Measurements from ENCODE around the gene KLF5.
"Not testable (repeated sequence)": the region's sequence is repeated elsewhere in the genome, so short reads cannot be mapped to it uniquely, and the experiment has no call there.

Gene KLF5

DNA sequence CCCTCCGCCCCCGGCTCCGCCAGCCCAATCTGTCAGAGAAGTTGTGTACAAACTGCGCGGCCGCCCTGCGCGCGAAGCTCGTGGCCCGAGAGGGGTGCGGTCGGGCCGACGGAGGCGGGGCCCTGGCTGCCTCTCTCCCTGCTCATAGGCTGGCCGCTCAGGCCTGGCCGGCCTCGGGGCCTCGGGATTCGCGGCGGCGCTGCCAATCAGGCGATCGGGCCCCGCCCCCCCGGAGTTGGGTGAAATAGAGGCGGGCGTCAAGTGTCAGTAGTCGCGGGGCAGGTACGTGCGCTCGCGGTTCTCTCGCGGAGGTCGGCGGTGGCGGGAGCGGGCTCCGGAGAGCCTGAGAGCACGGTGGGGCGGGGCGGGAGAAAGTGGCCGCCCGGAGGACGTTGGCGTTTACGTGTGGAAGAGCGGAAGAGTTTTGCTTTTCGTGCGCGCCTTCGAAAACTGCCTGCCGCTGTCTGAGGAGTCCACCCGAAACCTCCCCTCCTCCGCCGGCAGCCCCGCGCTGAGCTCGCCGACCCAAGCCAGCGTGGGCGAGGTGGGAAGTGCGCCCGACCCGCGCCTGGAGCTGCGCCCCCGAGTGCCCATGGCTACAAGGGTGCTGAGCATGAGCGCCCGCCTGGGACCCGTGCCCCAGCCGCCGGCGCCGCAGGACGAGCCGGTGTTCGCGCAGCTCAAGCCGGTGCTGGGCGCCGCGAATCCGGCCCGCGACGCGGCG is at the start of gene KLF5:
Gene KLF5 (plus strand): TSS at position 270 of the 724 bp plus-strand sequence. CDS start 323 bp downstream, at position 593.
- DNase-seq (ENCODE audit: low read depth) = peak; percentile 49

DNA sequence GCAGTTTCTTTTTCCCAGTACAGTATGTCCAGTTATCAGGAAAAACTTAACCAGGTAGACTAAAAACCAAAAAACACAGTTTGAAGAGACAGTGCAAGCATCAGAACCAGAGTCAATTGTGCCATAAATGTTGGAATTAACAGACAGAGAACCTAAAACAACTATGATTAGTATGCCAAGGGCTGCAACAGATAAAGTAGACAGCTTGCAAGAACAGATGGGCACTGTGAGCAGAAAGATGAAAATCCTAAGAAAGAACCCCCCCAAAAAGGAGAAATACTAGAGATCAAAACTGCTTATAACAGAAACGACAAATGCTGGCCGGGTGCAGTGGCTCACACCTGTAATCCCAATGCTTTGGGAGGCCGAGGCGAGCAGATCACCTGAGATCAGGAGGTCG is 47.1 kb upstream of the KLF5 start:
- DNase-seq (ENCODE audit: low read depth) = no peak

DNA sequence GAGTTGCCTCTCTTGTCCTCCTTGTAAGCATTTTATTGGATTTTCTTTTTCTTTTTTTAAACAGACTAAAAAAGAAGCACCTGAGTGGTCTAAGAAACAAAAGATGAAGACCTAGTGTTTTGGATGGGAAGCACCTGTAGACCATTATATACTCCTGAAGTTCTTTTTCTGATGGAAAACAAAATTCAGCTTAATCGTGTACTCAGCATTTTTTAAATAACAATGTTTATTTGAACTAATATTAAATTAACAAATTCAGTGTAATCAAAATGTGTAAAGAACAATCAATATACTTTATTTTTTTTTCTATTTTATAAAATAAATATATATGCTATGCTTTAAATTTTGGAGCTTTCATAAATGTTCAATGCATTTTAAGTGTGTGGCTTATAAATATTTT is 43.0 kb upstream of the KLF5 start:
- no peak for DNase-seq (ENCODE audit: low read depth)

DNA sequence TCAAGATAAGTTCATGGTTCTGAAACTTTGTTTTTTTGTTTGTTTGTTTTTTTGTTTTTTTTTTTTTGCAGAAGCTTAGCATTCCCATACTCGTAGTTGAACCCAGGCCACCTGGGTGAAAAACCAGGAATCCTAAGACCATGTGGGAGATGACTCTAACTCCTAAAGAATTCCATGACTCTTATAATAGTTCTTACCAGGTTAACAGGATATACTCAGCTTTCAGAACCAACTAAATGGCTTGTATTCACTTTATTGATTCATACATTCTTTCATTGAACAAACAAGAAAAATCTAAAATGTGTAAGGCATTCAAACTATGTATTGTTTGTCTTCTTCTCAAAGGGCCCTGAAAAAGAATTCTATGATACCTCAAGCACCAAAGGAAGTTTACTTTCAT is 40.5 kb upstream of the KLF5 start:
- DNase-seq (ENCODE audit: low read depth) = peak; percentile 28

DNA sequence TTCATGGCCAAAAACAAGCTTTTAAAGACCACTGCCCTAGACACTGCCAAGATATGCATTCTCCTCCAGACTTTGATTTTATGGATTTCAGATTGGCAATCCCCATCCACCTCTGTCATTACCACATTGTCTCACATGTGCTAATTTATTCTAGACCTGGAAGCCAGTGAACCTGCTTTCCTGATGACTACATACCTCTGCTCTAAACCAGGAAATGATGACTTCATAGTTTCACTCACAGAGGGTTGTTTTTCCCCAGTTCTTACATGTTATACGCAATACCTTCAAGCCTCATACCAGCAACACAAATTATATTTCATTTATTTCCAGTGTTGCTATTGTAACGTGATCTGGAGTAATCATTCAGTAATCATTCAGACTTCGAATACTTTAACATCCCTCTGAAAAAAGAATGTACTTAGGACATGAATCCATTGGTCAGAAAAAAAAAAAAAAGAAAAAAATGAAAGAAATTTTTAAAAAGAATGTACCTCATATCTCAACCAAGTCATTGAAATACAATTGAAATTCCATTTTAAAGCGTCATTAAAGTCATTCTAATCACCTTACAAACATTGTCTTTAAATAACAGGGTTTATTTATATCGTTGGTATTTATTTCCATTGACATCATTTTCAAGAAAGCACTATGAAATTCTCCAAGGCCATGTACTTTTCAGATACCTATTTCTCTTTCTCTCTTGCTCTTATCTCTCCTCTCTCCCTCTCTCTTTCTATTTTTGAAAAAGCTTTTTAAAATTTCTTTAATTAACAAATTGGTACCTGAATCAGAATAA is 33.4 kb upstream of the KLF5 start:
- DNase-seq (ENCODE audit: low read depth) = no peak

DNA sequence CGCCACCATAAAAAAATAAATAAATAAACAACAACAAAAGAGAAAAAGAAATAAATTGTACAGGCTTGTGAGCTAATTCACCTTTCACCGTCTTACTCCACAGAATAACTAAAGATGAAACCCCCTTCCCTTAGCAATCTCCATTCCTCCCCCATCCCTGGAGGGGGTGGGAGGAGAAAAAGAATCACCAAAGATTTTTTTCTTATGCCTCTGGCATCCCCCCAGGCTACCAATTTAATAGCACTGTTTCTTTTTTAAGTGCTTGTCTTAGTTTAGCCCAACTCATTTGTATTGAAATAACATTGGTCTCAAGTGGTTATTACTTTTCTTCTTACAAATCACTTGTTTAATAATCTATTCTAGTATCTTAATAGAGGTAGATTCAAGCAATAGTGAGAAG is 23.9 kb upstream of the KLF5 start:
- DNase-seq (ENCODE audit: low read depth) = no peak

DNA sequence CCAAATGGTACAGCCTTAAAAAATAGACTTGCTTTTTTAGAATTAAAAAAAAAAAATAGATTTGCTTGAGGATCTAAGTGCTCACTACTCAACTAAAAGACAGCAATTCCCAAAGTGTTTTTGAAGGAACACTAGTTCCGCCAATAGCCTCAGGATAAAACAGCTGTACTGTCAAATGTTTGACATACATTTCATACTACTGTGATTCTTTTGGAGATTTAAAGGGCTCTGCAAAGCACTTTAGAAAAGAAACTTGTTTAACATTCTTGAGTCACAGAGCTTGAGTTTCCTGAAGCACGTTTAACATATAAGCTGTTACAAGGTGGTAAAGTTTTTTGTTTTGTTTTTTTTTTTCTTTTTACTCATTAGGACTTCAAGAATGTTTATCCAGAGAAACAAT is 23.1 kb upstream of the KLF5 start:
- no peak for DNase-seq (ENCODE audit: low read depth)

DNA sequence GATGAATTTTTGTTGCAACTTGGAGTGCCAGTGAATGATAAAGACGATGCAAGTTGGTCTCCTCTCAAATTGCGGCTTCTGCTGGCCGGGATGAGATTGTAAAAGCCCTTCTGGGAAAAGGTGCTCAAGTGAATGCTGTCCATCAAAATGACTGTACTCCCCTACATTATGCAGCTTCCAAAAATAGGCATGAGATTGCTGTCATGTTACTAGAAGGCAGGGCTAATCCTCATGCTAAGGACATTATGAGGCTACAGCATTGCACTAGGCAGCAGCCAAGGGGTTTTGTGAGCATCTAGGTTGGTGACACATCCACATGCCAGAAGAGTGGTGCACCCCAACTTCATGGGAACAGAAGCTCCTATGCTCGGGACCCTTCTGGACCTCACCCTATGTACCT is 22.2 kb upstream of the KLF5 start:
- DNase-seq (ENCODE audit: low read depth) = no peak

DNA sequence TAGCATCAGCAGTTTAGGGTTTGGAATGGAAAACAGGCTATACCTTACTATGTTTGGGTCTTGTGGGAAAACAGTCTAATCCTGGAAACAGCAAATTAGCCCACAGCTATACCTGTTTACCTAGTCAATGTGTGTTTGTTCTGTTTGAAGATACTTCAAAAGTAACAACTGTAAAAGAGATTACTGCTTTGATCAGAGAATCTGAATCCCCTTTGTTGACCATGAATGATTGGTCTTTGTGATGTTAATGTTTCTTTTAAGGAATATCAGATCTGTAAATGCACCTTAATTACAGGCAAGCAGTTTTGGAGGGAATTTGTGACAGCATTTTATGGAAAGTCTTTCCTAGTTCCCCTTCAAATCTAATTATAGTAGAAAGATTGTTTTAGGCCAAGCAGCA is 20.7 kb upstream of the KLF5 start:
- no peak for DNase-seq (ENCODE audit: low read depth)

DNA sequence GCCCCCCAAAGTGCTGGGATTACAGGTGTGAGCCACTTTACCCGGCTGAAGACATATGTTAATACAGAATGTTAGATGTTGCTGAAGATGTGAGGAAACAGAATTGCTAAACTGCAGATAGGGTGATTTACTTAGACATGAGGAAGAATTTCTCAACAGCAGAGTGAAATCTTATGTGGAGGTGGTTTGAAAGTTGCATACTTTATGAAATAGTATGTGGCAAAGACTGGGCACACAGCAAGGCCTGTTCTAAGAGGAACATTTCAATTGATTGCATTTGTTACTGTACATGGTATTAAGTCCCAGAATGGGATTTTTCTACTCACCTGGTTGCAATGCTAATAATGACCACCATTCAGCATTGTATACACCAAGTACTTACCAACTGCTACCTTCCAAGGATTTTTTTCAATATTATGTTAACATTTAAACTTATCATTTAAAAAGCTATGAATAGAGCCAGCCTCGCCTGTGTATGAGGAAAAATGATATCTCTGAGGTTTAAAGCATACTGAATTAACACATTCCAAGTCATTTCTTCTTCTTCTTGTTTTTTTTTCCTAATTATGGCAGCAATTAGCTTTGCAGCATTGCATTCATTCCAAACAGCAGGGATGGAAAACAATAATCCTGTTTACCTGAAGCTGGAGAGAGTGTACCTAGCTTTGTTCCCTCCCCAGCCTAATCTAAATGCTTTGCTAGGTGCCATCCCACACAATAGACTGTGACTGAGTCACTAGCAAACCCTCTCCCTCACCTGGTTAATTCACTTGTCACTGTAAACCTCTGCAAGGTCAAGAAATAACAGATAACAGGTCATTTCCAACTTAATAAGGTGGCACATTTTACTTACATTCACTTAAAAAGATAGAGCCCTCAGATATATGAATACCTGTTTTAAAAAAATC is 19.4 kb upstream of the KLF5 start:
- DNase-seq (ENCODE audit: low read depth) = no peak

DNA sequence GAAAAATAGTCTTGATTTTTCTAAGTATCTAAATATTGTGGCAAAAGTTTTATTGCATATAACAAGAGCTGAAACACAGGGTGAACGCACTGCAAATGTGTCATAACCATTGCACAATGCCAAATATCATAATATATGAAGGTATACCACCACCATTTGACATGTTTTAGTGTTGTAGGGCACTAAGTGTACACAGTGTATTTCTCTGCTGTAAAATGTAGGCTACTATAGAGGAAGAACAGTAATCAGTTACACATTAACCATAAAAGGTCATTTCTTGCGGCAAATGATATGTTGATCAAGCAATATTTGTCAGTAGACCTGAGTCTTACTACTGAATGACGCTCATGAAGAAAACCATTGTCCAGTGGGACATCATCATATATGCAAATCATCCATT is 18.3 kb upstream of the KLF5 start:
- no peak for DNase-seq (ENCODE audit: low read depth)

DNA sequence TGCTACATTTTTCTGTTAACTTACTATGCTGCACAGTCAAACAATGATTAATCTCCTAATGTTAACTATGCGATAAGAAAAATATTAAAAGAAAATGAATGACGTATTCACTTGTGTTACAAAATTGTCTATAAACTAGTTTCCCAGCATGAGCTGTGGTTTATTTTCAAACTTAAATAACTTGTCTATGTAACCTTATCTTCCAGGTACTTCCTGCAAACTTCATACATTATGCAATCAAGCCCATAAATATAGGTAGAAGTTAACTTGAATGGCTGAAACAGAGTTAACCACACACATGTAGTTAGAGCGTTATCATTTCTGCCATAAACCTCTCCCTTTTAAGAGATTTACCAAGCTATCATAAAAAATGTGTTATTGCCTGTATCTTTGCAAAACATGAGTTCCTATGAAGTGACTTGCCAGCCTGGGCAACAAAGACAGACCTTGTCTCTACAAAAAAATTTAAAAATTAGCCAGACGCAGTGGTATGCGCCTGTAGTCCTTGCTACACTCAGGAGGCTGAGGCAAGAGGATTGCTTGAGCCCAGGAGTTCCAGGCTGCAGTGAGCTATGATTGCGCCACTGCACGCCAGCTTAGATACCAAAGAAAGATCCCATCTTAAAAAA is 17.7 kb upstream of the KLF5 start:
- no peak for DNase-seq (ENCODE audit: low read depth)

DNA sequence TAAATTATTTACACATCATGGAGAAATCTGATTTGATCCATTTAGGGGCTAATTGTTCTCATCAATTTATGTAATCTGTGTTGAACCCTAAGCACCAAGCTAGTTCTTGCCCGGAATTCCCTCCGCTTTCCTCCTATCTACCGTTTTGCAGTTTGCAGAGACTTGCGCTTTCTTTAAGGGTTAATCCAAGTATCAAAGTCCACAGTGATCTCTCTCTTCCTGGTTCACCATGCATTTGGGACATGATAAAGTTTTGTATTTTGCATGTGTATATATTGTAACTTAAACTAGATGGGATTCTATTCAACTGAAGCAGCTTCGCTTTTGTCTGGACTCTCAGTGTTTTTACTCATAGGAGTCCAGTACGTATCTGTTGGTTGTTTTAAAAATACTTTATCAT is 13.8 kb upstream of the KLF5 start:
- DNase-seq (ENCODE audit: low read depth) = no peak

DNA sequence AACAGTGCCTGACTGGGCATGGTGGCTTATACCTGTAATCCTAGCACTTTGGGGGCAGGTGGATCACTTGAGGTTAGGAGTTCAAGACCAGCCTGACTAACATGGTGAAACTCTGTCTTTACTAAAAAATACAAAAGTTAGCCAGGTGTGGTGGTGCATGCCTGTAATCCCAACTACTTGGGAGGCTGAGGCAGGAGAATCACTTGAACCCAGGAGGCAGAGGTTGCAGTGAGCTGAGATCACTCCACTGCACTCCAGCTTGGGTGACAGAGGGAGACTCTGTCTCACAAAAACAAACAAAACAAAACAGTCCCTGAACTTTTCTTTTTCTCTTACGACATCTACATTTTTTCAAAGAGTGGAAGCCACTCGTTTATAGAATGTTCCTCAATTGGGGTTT is 10.2 kb upstream of the KLF5 start:
- DNase-seq (ENCODE audit: low read depth) = not testable (repeated sequence)

DNA sequence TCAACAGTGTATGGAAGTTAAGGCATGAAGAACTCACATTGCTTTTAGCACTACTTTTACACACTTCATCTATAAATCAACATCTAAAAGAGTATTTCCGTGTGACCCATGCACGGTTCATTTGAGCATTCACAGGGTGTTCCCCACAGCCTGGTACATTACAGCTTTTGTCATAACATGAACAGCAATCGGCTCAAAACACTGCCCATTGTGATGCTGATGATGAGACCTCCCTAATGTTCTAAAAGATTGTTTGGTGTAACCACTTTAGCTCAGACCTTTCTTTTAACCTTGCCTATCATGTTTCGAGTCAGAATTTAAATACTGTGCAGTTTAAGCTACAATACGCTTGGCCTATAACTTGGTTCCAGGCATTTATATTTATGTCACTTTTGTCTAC is 4.1 kb upstream of the KLF5 start:
- DNase-seq (ENCODE audit: low read depth) = no peak

DNA sequence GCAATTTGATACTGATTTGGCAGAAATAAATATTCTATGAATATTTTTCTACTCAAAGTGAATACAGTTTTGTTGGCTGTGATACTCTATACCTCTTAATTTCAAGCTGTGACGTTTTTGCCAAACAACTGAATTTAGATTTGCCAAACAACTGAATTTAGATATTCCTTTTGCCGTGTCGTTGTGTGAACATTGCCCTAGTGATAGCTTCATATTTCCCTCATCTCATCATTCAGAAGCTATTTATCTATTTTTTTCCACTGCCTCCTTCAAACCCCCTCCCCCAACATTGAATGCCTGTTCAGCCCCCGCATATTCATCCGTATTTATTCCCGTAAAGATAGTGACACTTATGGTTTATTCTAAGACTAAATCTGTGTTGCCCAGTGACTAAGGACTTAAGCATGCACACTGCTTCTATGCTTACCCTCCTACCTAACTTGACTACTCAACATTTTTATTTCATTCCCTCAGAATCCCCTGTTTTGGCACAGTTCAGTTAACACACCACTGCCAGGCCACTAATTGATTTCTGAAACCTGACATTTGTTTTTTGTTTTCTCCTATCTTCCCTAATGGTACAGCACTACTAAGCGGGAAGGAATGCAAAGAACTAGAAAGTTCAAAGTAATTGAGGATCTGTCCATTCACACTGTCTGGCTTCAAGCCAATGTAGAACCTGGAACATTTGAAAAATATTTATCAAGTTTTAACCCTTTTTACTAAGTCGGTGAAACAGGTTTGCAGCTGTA is 2.8 kb upstream of the KLF5 start:
- peak; percentile 79 for DNase-seq (ENCODE audit: low read depth)

DNA sequence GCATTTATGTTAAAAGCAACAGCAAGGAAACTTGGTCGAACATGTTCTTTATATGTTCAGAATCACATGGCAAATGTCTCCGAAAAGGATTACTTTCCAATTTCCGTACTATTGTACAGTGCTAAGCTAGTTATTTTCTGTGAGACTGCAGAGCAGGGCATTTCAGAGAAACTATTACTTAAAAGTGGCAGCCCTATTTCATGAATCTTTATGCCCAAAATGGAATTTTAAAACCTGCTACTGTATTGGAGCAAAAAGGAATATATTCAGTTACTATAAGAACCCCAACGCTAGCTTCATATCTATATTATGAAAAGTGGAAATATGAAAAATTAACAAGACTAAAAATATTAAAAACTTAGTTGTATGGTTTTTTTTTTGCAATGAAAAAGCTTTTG is 2.2 kb upstream of the KLF5 start:
- no peak for DNase-seq (ENCODE audit: low read depth)

DNA sequence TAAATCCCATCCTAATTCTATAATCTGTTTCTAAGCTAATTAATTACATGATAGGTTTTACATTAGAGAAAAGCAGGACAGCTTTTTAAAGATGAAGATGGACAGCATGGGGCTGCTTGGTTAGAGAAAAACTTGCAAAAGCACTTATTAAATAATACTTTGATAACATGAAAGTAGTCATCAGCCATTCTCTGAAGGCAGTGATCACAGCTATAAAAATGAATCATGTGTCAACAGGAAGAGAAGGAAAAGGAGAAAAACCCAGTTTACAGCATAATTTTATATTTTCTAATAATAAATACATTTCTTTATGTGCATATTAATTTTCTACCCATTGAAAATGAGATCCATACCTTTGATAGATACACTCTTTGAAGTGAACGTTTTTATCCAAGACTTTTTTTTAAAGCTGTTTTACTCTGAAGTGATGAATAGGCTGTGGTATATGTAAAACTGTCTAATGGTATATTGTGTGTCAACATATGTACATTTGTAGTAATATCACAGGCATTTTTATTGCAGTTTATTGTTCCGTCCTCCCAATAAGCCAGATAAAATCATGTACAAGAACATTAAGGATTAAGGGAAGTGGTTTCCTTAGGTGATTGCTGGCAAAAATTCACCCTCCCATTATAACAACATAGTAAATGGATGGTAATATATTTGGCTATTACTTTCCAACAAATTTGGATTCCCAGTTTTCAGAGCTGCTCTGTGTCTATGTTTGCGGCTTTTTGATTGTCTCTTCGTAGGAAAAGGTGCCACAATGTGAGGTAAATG is 1.3 kb upstream of the KLF5 start:
- DNase-seq (ENCODE audit: low read depth) = no peak

DNA sequence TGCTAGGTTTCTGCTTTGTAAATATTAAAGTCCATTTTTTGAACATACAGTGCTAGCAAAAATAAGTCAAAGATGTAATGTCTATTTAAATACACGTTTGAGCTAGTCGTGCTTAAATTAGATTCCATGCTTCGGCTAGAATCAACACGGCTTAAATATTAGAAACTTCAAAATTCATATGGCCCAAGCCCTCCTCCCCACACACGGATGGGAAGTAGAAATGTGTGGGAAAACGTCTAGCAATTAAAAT is 816 bp upstream of the KLF5 start:
- DNase-seq (ENCODE audit: low read depth) = no peak

DNA sequence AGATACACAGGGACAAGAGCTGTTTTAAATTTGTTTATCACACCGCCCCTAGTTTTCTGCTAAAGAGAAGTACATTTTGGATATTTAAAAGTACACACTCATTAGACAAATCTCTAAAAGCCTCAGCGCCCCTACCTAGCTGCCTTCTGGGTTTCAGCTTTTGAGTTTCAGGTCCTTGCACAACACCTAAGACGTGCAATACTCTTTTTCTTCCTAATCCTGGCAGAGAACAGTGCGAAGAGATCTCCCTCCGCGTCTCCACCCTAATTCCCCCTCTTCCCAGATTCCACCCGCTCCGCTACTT is 421 bp upstream of the KLF5 start:
- DNase-seq (ENCODE audit: low read depth) = no peak
